Vagina (tissue), 2 donors: Measurements from ENCODE around the gene SLC38A9.

ENCODE experiments used
- POLR2A ChIP-seq, 2 donors: fragments of 450-650 bp; IDR thresholded peaks; one replicate each; pipeline ENCODE4 v1.6.1; 2017; ENCODE audit warnings: antibody characterized with exemption in 2 of 2, mild to moderate bottlenecking in 2 of 2, moderate library complexity in 2 of 2
- POLR2AphosphoS5 ChIP-seq, 2 donors: sonication (generic); formaldehyde crosslinking; IDR thresholded peaks; one replicate each; pipeline ENCODE4 v1.9.0; 2017; ENCODE audit warnings: antibody characterized with exemption in 2 of 2, mild to moderate bottlenecking in 2 of 2, low read depth in 1 of 2; ENCODE audit not compliant: insufficient read depth in 1 of 2
- TF ChIP-seq, protein P1 (sequence below), 3 experiments: fragments of 450-650 bp in 2 of 3; fragments of 200-600 bp in 1 of 3; sonication (generic) in 1 of 3; IDR thresholded peaks; one replicate each; pipeline ENCODE4 v1.5.1; 2017 to 2019; ENCODE audit warnings: antibody characterized with exemption in 3 of 3, mild to moderate bottlenecking in 2 of 3, moderate library complexity in 2 of 3

DNA sequence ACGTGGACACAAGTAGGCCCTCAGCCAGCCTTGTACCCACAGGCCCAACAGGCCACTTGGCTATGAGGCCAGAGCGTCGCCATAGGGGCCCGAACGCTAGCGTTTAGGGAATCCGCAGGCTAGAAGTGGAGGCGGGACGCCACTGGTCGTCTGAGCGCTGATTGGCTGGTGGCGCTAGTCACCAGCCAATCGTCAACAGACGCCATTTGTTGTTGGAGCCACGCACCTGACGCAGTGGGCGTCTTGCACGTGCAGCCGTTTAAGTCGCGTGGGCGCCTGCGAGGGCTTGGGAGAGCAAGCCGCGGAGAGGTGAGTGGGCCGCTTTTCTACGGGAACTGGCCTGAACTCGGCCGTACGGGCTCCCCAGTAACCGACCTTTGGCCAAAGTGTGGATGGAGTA, 25.7 kb upstream of the SLC38A9 start, which contains the start of gene DDX4:
- TF ChIP-seq, protein P1, sequence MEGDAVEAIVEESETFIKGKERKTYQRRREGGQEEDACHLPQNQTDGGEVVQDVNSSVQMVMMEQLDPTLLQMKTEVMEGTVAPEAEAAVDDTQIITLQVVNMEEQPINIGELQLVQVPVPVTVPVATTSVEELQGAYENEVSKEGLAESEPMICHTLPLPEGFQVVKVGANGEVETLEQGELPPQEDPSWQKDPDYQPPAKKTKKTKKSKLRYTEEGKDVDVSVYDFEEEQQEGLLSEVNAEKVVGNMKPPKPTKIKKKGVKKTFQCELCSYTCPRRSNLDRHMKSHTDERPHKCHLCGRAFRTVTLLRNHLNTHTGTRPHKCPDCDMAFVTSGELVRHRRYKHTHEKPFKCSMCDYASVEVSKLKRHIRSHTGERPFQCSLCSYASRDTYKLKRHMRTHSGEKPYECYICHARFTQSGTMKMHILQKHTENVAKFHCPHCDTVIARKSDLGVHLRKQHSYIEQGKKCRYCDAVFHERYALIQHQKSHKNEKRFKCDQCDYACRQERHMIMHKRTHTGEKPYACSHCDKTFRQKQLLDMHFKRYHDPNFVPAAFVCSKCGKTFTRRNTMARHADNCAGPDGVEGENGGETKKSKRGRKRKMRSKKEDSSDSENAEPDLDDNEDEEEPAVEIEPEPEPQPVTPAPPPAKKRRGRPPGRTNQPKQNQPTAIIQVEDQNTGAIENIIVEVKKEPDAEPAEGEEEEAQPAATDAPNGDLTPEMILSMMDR (IDR thresholded peaks at IDR 0.05) = no peak
- TF ChIP-seq POLR2A (IDR thresholded peaks at IDR 0.05) (no peak), POLR2AphosphoS5 (IDR thresholded peaks at IDR 0.05; ENCODE audit: insufficient read depth in 1 of 2, low read depth in 1 of 2) (no peak)
